A549 (cell line): ENCODE measurements around the gene HMBS. TPM values are rescaled to one million over a fixed set of nuclear protein-coding genes. Genes with fewer than 3 reads are reported as not detected.
"Not testable (repeated sequence)": the region's sequence is repeated elsewhere in the genome, so short reads cannot be mapped to it uniquely, and the experiment has no call there.

Source experiments
- ATAC-seq, 2 experiments: fragments of 200-7000 bp in 1 of 2; fragments of >200 bp in 1 of 2; cut with Nextera tagmentation in 1 of 2; cut with Tn5 transposase in 1 of 2; 3 replicates each; pipeline versions ENCODE4 v1.8.0 to v1.9.1; 2018 to 2020; ENCODE audit warnings: mild to moderate bottlenecking in 1 of 2, moderate library complexity in 1 of 2
- CTCF ChIA-PET: fragments of 300-600 bp; sonication (Branson Sonifier 250); formaldehyde crosslinking; extraction: SDS; loops from one replicate; lab custom pipeline; 2021; ENCODE audit warnings: antibody characterized with exemption, inconsistent platforms; lab: Yijun Ruan, JAX
- POLR2A ChIA-PET: fragments of 350-600 bp; formaldehyde crosslinking; extraction: SDS; loops from one replicate; lab custom pipeline; 2021; ENCODE audit warnings: antibody characterized with exemption, inconsistent platforms; lab: Yijun Ruan, JAX
- DNase-seq, 2 experiments: peaks; one replicate each; pipeline versions ENCODE4 v3.0.0 to v3.0.0-alpha.2; 2011 to 2016; ENCODE audit warnings: low read depth in 1 of 2, low spot score in 1 of 2
- FAIRE-seq: peaks from 2 replicates; lab custom pipeline; 2011; peaks lifted over from hg19 to GRCh38; lab: Jason Lieb, UNC
- H3K27ac ChIP-seq, 2 experiments: fragments of >200 bp; sonication (Bioruptor Twin); formaldehyde crosslinking; 3 replicates each; pipeline ENCODE4 v1.5.1; 2016 to 2017
- H3K4me1 ChIP-seq: fragments of >200 bp; sonication (Bioruptor Twin); formaldehyde crosslinking; 3 replicates; pipeline ENCODE4 v1.6.1; 2016
- H3K4me2 ChIP-seq: fragments of >200 bp; sonication (Bioruptor Twin); formaldehyde crosslinking; 3 replicates; pipeline ENCODE4 v1.6.1; 2016
- H3K4me3 ChIP-seq: fragments of >200 bp; sonication (Bioruptor Twin); formaldehyde crosslinking; 3 replicates; pipeline ENCODE4 v1.5.1; 2016
- H3K9me3 ChIP-seq: fragments of >200 bp; sonication (Bioruptor Twin); formaldehyde crosslinking; 3 replicates; pipeline ENCODE4 v1.6.1; 2016
- CTCF ChIP-seq: fragments of >200 bp; sonication (Bioruptor Twin); formaldehyde crosslinking; IDR thresholded peaks from 3 replicates; pipeline ENCODE4 v1.5.1; 2016
- HEYL ChIP-seq: fragments of 250-450 bp; sonication (Bioruptor Pico); IDR thresholded peaks from 2 replicates; pipeline ENCODE4 v1.8.0; 2021; ENCODE audit warnings: mild to moderate bottlenecking, moderate library complexity
- RAD21 ChIP-seq, 2 experiments: fragments of >200 bp in 1 of 2; sonication (Bioruptor Twin) in 1 of 2; formaldehyde crosslinking in 1 of 2; IDR thresholded peaks in 1 of 2; conservative IDR thresholded peaks in 1 of 2; 2 replicates in 1 of 2; 3 replicates in 1 of 2; pipeline ENCODE4 v1.6.1; 2012 to 2018; ENCODE audit warnings: inconsistent platforms in 1 of 2
- WGBS: methylation state at CpG from one replicate; pipeline ENCODE4 v1.1.6; 2017; ENCODE audit errors: missing lambda C conversion rate; 5-methylcytosine and 5-hydroxymethylcytosine counted together
- polyA plus RNA-seq, 4 experiments: library from polyadenylated mRNA; depleted of rRNA in 3 of 4; stranded (reverse); fragments of >200 nt; fragmentation: RNase III in 1 of 4; extraction: RNeasy Plus Mini Kit Qiagen cat#74134 plus additional on column Dnase treatment in 1 of 4; gene quantifications; 2 replicates in 3 of 4; 3 replicates in 1 of 4; pipeline ENCODE4 v1.2.3, GENCODE V29; 2011 to 2017

HMBS gene
- polyA plus RNA-seq, 2 of the 4 experiments (the other 2 are of a cell fraction) = 48.8 to 62.2 TPM

- 58% methylated on average over 4 of the region's 4 CpGs for WGBS
- DNase-seq (peak; percentile 21 to 47), FAIRE-seq (no peak), ATAC-seq (peak; percentile 87 to 92)
- peak; percentile 30 for TF ChIP-seq CTCF
- TF ChIP-seq RAD21 (conservative IDR thresholded peaks at IDR 0.05 in 1 of 2, IDR thresholded peaks at IDR 0.05 in 1 of 2) = peak in 1 of 2 experiments; percentile 18; a peak in 1 of 5 replicates
- TF ChIP-seq HEYL (CRISPR knock-in tag) = no peak
- Histone ChIP-seq H3K4me1 (no peaks in the 10 kb centered on the region), H3K4me2 (no peak overlapping the region), H3K9me3 (no peaks in the 10 kb centered on the region), H3K27ac (no peak overlapping the region), H3K4me3 (no peak overlapping the region)
- CTCF ChIA-PET = interaction anchor here (0.6 to 3.0 kb wide), 13 partner anchors 8 to 204 kb away, joined by 3 to 13 read pairs (median 3); partner anchors contain the start of gene DPAGT1
- POLR2A ChIA-PET = no interaction called here
Measured at GRCh38 chr11:119134389-119134978, 49.8 kb downstream of the HMBS start.

- ATAC-seq, DNase-seq, FAIRE-seq, H3K4me3 ChIP-seq, H3K27ac ChIP-seq, H3K4me2 ChIP-seq, H3K9me3 ChIP-seq, H3K4me1 ChIP-seq: not testable (repeated sequence)
- 79% methylated on average over 10 of the region's 10 CpGs for WGBS
- CTCF ChIA-PET = interaction anchor here (0.6 to 1.6 kb wide), 5 partner anchors 14 to 185 kb away, joined by 3 read pairs; no protein-coding TSS in a partner anchor
- POLR2A ChIA-PET = interaction anchor here (1.0 kb wide), 1 partner anchor 18 kb away, joined by 3 read pairs; the partner anchor contains the start of gene HINFP
Measured at GRCh38 chr11:119139276-119139675, 54.6 kb downstream of the HMBS start.

Other genes starting within 250 kb of the HMBS start
- not detected in 2 replicates for gene CXCR5, start 201.0 kb upstream of the HMBS start, polyA plus RNA-seq (2011; rRNA removed)
- 0.04 to 0.05 TPM (median 0.04 TPM) in 3 replicates for gene CXCR5, start 201.0 kb upstream of the HMBS start, polyA plus RNA-seq (2017; fragmentation: RNase III; extraction: RNeasy Plus Mini Kit Qiagen cat#74134 plus additional on column Dnase treatment)
- 7.0 and 8.8 TPM in 2 replicates for gene BCL9L, start 159.0 kb upstream of the HMBS start, polyA plus RNA-seq (2011; rRNA removed)
- gene BCL9L, start 159.0 kb upstream of the HMBS start, polyA plus RNA-seq (2017; fragmentation: RNase III; extraction: RNeasy Plus Mini Kit Qiagen cat#74134 plus additional on column Dnase treatment) = 51.8 to 53.2 TPM (median 52.0 TPM) in 3 replicates
- 0.20 and 0.37 TPM in 2 replicates for gene UPK2, start 128.6 kb upstream of the HMBS start, polyA plus RNA-seq (2011; rRNA removed)
- gene UPK2, start 128.6 kb upstream of the HMBS start, polyA plus RNA-seq (2017; fragmentation: RNase III; extraction: RNeasy Plus Mini Kit Qiagen cat#74134 plus additional on column Dnase treatment) = 0.41 to 0.92 TPM (median 0.50 TPM) in 3 replicates
- gene FOXR1, start 113.1 kb upstream of the HMBS start, polyA plus RNA-seq (2011; rRNA removed) = not detected in 2 replicates
- not detected in 3 replicates for gene FOXR1, start 113.1 kb upstream of the HMBS start, polyA plus RNA-seq (2017; fragmentation: RNase III; extraction: RNeasy Plus Mini Kit Qiagen cat#74134 plus additional on column Dnase treatment)
- gene CENATAC, start 86.7 kb upstream of the HMBS start, polyA plus RNA-seq (2011; rRNA removed) = 14.8 and 20.2 TPM in 2 replicates
- 11.1 to 14.8 TPM (median 12.4 TPM) in 3 replicates for gene CENATAC, start 86.7 kb upstream of the HMBS start, polyA plus RNA-seq (2017; fragmentation: RNase III; extraction: RNeasy Plus Mini Kit Qiagen cat#74134 plus additional on column Dnase treatment)
- 644 and 844 TPM in 2 replicates for gene RPS25, start 66.5 kb upstream of the HMBS start, polyA plus RNA-seq (2011; rRNA removed)
- 1,476 to 1,567 TPM (median 1,517 TPM) in 3 replicates for gene RPS25, start 66.5 kb upstream of the HMBS start, polyA plus RNA-seq (2017; fragmentation: RNase III; extraction: RNeasy Plus Mini Kit Qiagen cat#74134 plus additional on column Dnase treatment)
- 77.7 and 90.0 TPM in 2 replicates for gene TRAPPC4, start 66.1 kb upstream of the HMBS start, polyA plus RNA-seq (2011; rRNA removed)
- 61.7 to 72.8 TPM (median 71.6 TPM) in 3 replicates for gene TRAPPC4, start 66.1 kb upstream of the HMBS start, polyA plus RNA-seq (2017; fragmentation: RNase III; extraction: RNeasy Plus Mini Kit Qiagen cat#74134 plus additional on column Dnase treatment)
- 21.2 and 22.8 TPM in 2 replicates for gene SLC37A4, start 54.0 kb upstream of the HMBS start, polyA plus RNA-seq (2011; rRNA removed)
- 12.7 to 15.5 TPM (median 14.0 TPM) in 3 replicates for gene SLC37A4, start 54.0 kb upstream of the HMBS start, polyA plus RNA-seq (2017; fragmentation: RNase III; extraction: RNeasy Plus Mini Kit Qiagen cat#74134 plus additional on column Dnase treatment)
- gene HYOU1, start 27.7 kb upstream of the HMBS start, polyA plus RNA-seq (2011; rRNA removed) = 83.1 and 116 TPM in 2 replicates
- 38.0 to 44.8 TPM (median 42.1 TPM) in 3 replicates for gene HYOU1, start 27.7 kb upstream of the HMBS start, polyA plus RNA-seq (2017; fragmentation: RNase III; extraction: RNeasy Plus Mini Kit Qiagen cat#74134 plus additional on column Dnase treatment)
- 4.6 and 11.3 TPM in 2 replicates for gene VPS11, start 17.1 kb upstream of the HMBS start, polyA plus RNA-seq (2011; rRNA removed)
- 10.8 to 12.1 TPM (median 12.0 TPM) in 3 replicates for gene VPS11, start 17.1 kb upstream of the HMBS start, polyA plus RNA-seq (2017; fragmentation: RNase III; extraction: RNeasy Plus Mini Kit Qiagen cat#74134 plus additional on column Dnase treatment)
- 81.4 and 86.9 TPM in 2 replicates for gene DPAGT1, start 17.0 kb downstream of the HMBS start, polyA plus RNA-seq (2011; rRNA removed)
- 42.1 to 47.6 TPM (median 43.7 TPM) in 3 replicates for gene DPAGT1, start 17.0 kb downstream of the HMBS start, polyA plus RNA-seq (2017; fragmentation: RNase III; extraction: RNeasy Plus Mini Kit Qiagen cat#74134 plus additional on column Dnase treatment)
- 2.4 and 3.5 TPM in 2 replicates for gene C2CD2L, start 22.5 kb downstream of the HMBS start, polyA plus RNA-seq (2011; rRNA removed)
- gene C2CD2L, start 22.5 kb downstream of the HMBS start, polyA plus RNA-seq (2017; fragmentation: RNase III; extraction: RNeasy Plus Mini Kit Qiagen cat#74134 plus additional on column Dnase treatment) = 4.1 to 4.8 TPM (median 4.2 TPM) in 3 replicates
- gene HINFP, start 36.7 kb downstream of the HMBS start, polyA plus RNA-seq (2011; rRNA removed) = 13.0 and 16.3 TPM in 2 replicates
- gene HINFP, start 36.7 kb downstream of the HMBS start, polyA plus RNA-seq (2017; fragmentation: RNase III; extraction: RNeasy Plus Mini Kit Qiagen cat#74134 plus additional on column Dnase treatment) = 10.0 to 11.7 TPM (median 10.3 TPM) in 3 replicates
- gene ABCG4, start 64.2 kb downstream of the HMBS start, polyA plus RNA-seq (2011; rRNA removed) = 0.10 and 0.25 TPM in 2 replicates
- gene ABCG4, start 64.2 kb downstream of the HMBS start, polyA plus RNA-seq (2017; fragmentation: RNase III; extraction: RNeasy Plus Mini Kit Qiagen cat#74134 plus additional on column Dnase treatment) = 0.33 to 0.44 TPM (median 0.35 TPM) in 3 replicates
- gene NLRX1, start 83.8 kb downstream of the HMBS start, polyA plus RNA-seq (2011; rRNA removed) = 8.4 and 10.4 TPM in 2 replicates
- 7.4 to 9.2 TPM (median 8.5 TPM) in 3 replicates for gene NLRX1, start 83.8 kb downstream of the HMBS start, polyA plus RNA-seq (2017; fragmentation: RNase III; extraction: RNeasy Plus Mini Kit Qiagen cat#74134 plus additional on column Dnase treatment)
- 0.80 and 1.5 TPM in 2 replicates for gene NHERF4, start 100.6 kb downstream of the HMBS start, polyA plus RNA-seq (2011; rRNA removed)
- 0.42 to 0.78 TPM (median 0.62 TPM) in 3 replicates for gene NHERF4, start 100.6 kb downstream of the HMBS start, polyA plus RNA-seq (2017; fragmentation: RNase III; extraction: RNeasy Plus Mini Kit Qiagen cat#74134 plus additional on column Dnase treatment)
- gene CBL, start 121.5 kb downstream of the HMBS start, polyA plus RNA-seq (2011; rRNA removed) = 14.1 and 14.9 TPM in 2 replicates
- gene CBL, start 121.5 kb downstream of the HMBS start, polyA plus RNA-seq (2017; fragmentation: RNase III; extraction: RNeasy Plus Mini Kit Qiagen cat#74134 plus additional on column Dnase treatment) = 5.9 to 6.3 TPM (median 6.0 TPM) in 3 replicates
- 5.4 and 5.5 TPM in 2 replicates for gene MCAM, start 232.2 kb downstream of the HMBS start, polyA plus RNA-seq (2011; rRNA removed)
- gene MCAM, start 232.2 kb downstream of the HMBS start, polyA plus RNA-seq (2017; fragmentation: RNase III; extraction: RNeasy Plus Mini Kit Qiagen cat#74134 plus additional on column Dnase treatment) = 14.9 to 18.1 TPM (median 15.9 TPM) in 3 replicates
- gene RNF26, start 249.6 kb downstream of the HMBS start, polyA plus RNA-seq (2011; rRNA removed) = 23.5 and 28.4 TPM in 2 replicates
- gene RNF26, start 249.6 kb downstream of the HMBS start, polyA plus RNA-seq (2017; fragmentation: RNase III; extraction: RNeasy Plus Mini Kit Qiagen cat#74134 plus additional on column Dnase treatment) = 23.3 to 26.5 TPM (median 25.4 TPM) in 3 replicates